IPS-20b (cell line): ENCODE measurements around the gene PLPP3.

Experiments
- H3K27ac ChIP-seq: one replicate; pipeline ENCODE4 v1.5.1; 2013; ENCODE audit warnings: low read length
- H3K27me3 ChIP-seq: 2 replicates; pipeline ENCODE4 v1.6.1; 2013; ENCODE audit warnings: mild to moderate bottlenecking, low read length, inconsistent platforms; ENCODE audit not compliant: insufficient read depth
- H3K36me3 ChIP-seq: 2 replicates; pipeline ENCODE4 v1.6.1; 2013; ENCODE audit warnings: low read depth, mild to moderate bottlenecking, inconsistent platforms, low read length, moderate library complexity; ENCODE audit not compliant: insufficient read depth
- H3K4me1 ChIP-seq: 2 replicates; pipeline ENCODE4 v1.6.1; 2013; ENCODE audit warnings: mild to moderate bottlenecking, control low read depth, inconsistent platforms, low read length, moderate library complexity; ENCODE audit not compliant: insufficient read depth
- H3K4me3 ChIP-seq: 2 replicates; pipeline ENCODE4 v1.5.1; 2013; ENCODE audit warnings: mild to moderate bottlenecking, low read length, inconsistent platforms
- H3K9ac ChIP-seq: 2 replicates; pipeline ENCODE4 v1.6.1; 2013; ENCODE audit warnings: low read depth, mild to moderate bottlenecking, inconsistent platforms, low read length, moderate library complexity
- H3K9me3 ChIP-seq: 2 replicates; pipeline ENCODE4 v1.6.1; 2013; ENCODE audit warnings: mild to moderate bottlenecking, low read depth, low read length, inconsistent platforms; ENCODE audit not compliant: insufficient read depth

PLPP3 gene

GRCh38 chr1:56489695-56490094 is 89.7 kb downstream of the PLPP3 start:
- no peaks in the 10 kb centered on the region for H3K9me3 ChIP-seq
- no peaks in the 10 kb centered on the region for H3K27me3 ChIP-seq
- H3K36me3 ChIP-seq = peaks cover 25% of the 10 kb centered on the region
- H3K9ac ChIP-seq = no peak overlapping the region
- H3K27ac ChIP-seq = no peak overlapping the region
- peaks cover 3% of the 10 kb centered on the region; the same call in 1 of the 2 replicates for H3K4me1 ChIP-seq
- no peak overlapping the region for H3K4me3 ChIP-seq

GRCh38 chr1:56484695-56485094 is 94.7 kb downstream of the PLPP3 start:
- no peak overlapping the region for H3K4me3 ChIP-seq
- no peaks in the 10 kb centered on the region for H3K27me3 ChIP-seq
- no peak overlapping the region for H3K9ac ChIP-seq
- H3K4me1 ChIP-seq = no peaks in the 10 kb centered on the region
- no peak overlapping the region for H3K27ac ChIP-seq
- H3K36me3 ChIP-seq = no peaks in the 10 kb centered on the region
- no peaks in the 10 kb centered on the region for H3K9me3 ChIP-seq

GRCh38 chr1:56483104-56483503 is 96.3 kb downstream of the PLPP3 start:
- H3K4me1 ChIP-seq = peaks cover 5% of the 10 kb centered on the region
- H3K27me3 ChIP-seq = peaks cover 9% of the 10 kb centered on the region; the same call in 1 of the 2 replicates
- no peak overlapping the region for H3K4me3 ChIP-seq
- no peak overlapping the region for H3K9ac ChIP-seq
- no peaks in the 10 kb centered on the region for H3K36me3 ChIP-seq
- H3K9me3 ChIP-seq = no peaks in the 10 kb centered on the region
- H3K27ac ChIP-seq = no peak overlapping the region

- Histone ChIP-seq H3K36me3 (no peaks in the 10 kb centered on the region), H3K4me1 (peaks cover 5% of the 10 kb centered on the region), H3K9me3 (no peaks in the 10 kb centered on the region), H3K27me3 (peaks cover 10% of the 10 kb centered on the region; the same call in 1 of the 2 replicates), H3K4me3 (no peak overlapping the region), H3K9ac (no peak overlapping the region), H3K27ac (no peak overlapping the region)
Measured at GRCh38 chr1:56482486-56482885, 96.9 kb downstream of the PLPP3 start.

GRCh38 chr1:56481140-56481694 is 98.1 kb downstream of the PLPP3 start:
- Histone ChIP-seq H3K27me3 (peaks cover 10% of the 10 kb centered on the region; the same call in 1 of the 2 replicates), H3K9ac (no peak overlapping the region), H3K9me3 (no peaks in the 10 kb centered on the region), H3K4me1 (peaks cover 5% of the 10 kb centered on the region), H3K4me3 (no peak overlapping the region), H3K36me3 (no peaks in the 10 kb centered on the region), H3K27ac (no peak overlapping the region)

- Histone ChIP-seq H3K9me3 (no peaks in the 10 kb centered on the region), H3K36me3 (no peaks in the 10 kb centered on the region), H3K27ac (no peak overlapping the region), H3K4me3 (no peak overlapping the region), H3K9ac (no peak overlapping the region), H3K4me1 (peaks cover 5% of the 10 kb centered on the region), H3K27me3 (peaks cover 10% of the 10 kb centered on the region; the same call in 1 of the 2 replicates)
Measured at GRCh38 chr1:56478734-56479133, 100.6 kb downstream of the PLPP3 start.

GRCh38 chr1:56477164-56478111 is 101.9 kb downstream of the PLPP3 start:
- peak overlapping the region; percentile 69 for H3K9ac ChIP-seq
- peak overlapping the region; percentile 27 for H3K27ac ChIP-seq
- H3K4me3 ChIP-seq = peak overlapping the region; percentile 74

GRCh38 chr1:56473582-56474270 is 105.6 kb downstream of the PLPP3 start:
- H3K9me3 ChIP-seq = no peaks in the 10 kb centered on the region
- no peak overlapping the region for H3K9ac ChIP-seq
- no peaks in the 10 kb centered on the region for H3K36me3 ChIP-seq
- peaks cover 5% of the 10 kb centered on the region for H3K4me1 ChIP-seq
- no peak overlapping the region for H3K4me3 ChIP-seq
- H3K27me3 ChIP-seq = peaks cover 7% of the 10 kb centered on the region; the same call in 1 of the 2 replicates
- H3K27ac ChIP-seq = no peak overlapping the region

More at GRCh38 chr1:56477164-56478111, 101.9 kb downstream of the PLPP3 start:
- Histone ChIP-seq H3K36me3 (no peaks in the 10 kb centered on the region), H3K4me1 (peaks cover 5% of the 10 kb centered on the region), H3K27me3 (peaks cover 10% of the 10 kb centered on the region; the same call in 1 of the 2 replicates), H3K9me3 (no peaks in the 10 kb centered on the region)

GRCh38 chr1:56472860-56473259 is 106.5 kb downstream of the PLPP3 start:
- Histone ChIP-seq H3K9ac (no peak overlapping the region), H3K36me3 (no peaks in the 10 kb centered on the region), H3K9me3 (no peaks in the 10 kb centered on the region), H3K27ac (no peak overlapping the region), H3K4me1 (no peaks in the 10 kb centered on the region), H3K4me3 (no peak overlapping the region), H3K27me3 (no peaks in the 10 kb centered on the region)

GRCh38 chr1:56469640-56470371 is 109.6 kb downstream of the PLPP3 start:
- H3K27ac ChIP-seq = no peak overlapping the region
- no peaks in the 10 kb centered on the region for H3K9me3 ChIP-seq
- H3K4me3 ChIP-seq = no peak overlapping the region
- no peaks in the 10 kb centered on the region for H3K4me1 ChIP-seq
- H3K36me3 ChIP-seq = no peaks in the 10 kb centered on the region
- no peak overlapping the region for H3K9ac ChIP-seq
- no peaks in the 10 kb centered on the region for H3K27me3 ChIP-seq

GRCh38 chr1:56468518-56468917 is 110.8 kb downstream of the PLPP3 start:
- Histone ChIP-seq H3K4me1 (no peaks in the 10 kb centered on the region), H3K4me3 (no peak overlapping the region), H3K36me3 (no peaks in the 10 kb centered on the region), H3K9me3 (no peaks in the 10 kb centered on the region), H3K27ac (no peak overlapping the region), H3K27me3 (no peaks in the 10 kb centered on the region), H3K9ac (no peak overlapping the region)
